ENCODE data around the gene SNX32.

- TF ChIP-seq CTCF (IDR thresholded peaks at IDR 0.05; ENCODE audit: insufficient read depth, low read length, poor library complexity, severe bottlenecking) (no peak), EZH2phosphoT487 (conservative IDR thresholded peaks at IDR 0.05; ENCODE audit: low read length) (no peak)
Observed at GRCh38 chr11:65899356-65900124, 65.8 kb downstream of the SNX32 start.

All from SU-DHL-6 (cell line).